Stimulated activated CD4-positive, alpha-beta T cell treated with anti-CD3 and anti-CD28 coated beads, Interleukin-12 subunit alpha, Interleukin-12 subunit beta, amount 100 ng/mL, for 48 hours (primary cell): ENCODE measurements around the gene SACS.
A peak's percentile ranks its signal among the peaks of the same experiment; 100 is the strongest.
"Not testable (repeated sequence)": the region's sequence is repeated elsewhere in the genome, so short reads cannot be mapped to it uniquely, and the experiment has no call there.

ENCODE experiments used
- DNase-seq, 3 donors: peaks; one replicate each; pipeline ENCODE4 v3.0.0-alpha.2; 2020; ENCODE audit warnings: low read depth in 2 of 3, low spot score in 1 of 3

The SACS gene

GRCh38 chr13:23418776-23419683 is 14.5 kb downstream of the SACS start:
- DNase-seq = no peak

GRCh38 chr13:23414682-23415081 is 18.8 kb downstream of the SACS start:
- no peak for DNase-seq

- no peak for DNase-seq
Measured at GRCh38 chr13:23411706-23412105, 21.8 kb downstream of the SACS start.

- DNase-seq = no peak
Measured at GRCh38 chr13:23411220-23411619, 22.3 kb downstream of the SACS start.

- DNase-seq = no peak
Measured at GRCh38 chr13:23408026-23408425, 25.5 kb downstream of the SACS start.

GRCh38 chr13:23401156-23401555 is 32.3 kb downstream of the SACS start:
- not testable (repeated sequence) for DNase-seq

- no peak for DNase-seq
Measured at GRCh38 chr13:23399347-23399746, 34.2 kb downstream of the SACS start.

- DNase-seq = no peak
Measured at GRCh38 chr13:23394821-23395220, 38.7 kb downstream of the SACS start.

- no peak for DNase-seq
Measured at GRCh38 chr13:23392925-23393645, 40.4 kb downstream of the SACS start.

GRCh38 chr13:23392313-23392712 is 41.2 kb downstream of the SACS start:
- DNase-seq = no peak

- DNase-seq = no peak
Measured at GRCh38 chr13:23391752-23392151, 41.8 kb downstream of the SACS start.

- no peak for DNase-seq
Measured at GRCh38 chr13:23386533-23386932, 47.0 kb downstream of the SACS start.

- DNase-seq = no peak
Measured at GRCh38 chr13:23385931-23386330, 47.6 kb downstream of the SACS start.

- DNase-seq = no peak
Measured at GRCh38 chr13:23384111-23384510, 49.4 kb downstream of the SACS start.

- DNase-seq = no peak
Measured at GRCh38 chr13:23383151-23383550, 50.4 kb downstream of the SACS start.

- DNase-seq = no peak
Measured at GRCh38 chr13:23381866-23382265, 51.6 kb downstream of the SACS start.

- DNase-seq = no peak
Measured at GRCh38 chr13:23380534-23380933, 53.0 kb downstream of the SACS start.

GRCh38 chr13:23377983-23378632 is 55.4 kb downstream of the SACS start:
- DNase-seq = peak; percentile 55 to 58 (median 58)

GRCh38 chr13:23377579-23377978 is 55.9 kb downstream of the SACS start:
- no peak for DNase-seq

GRCh38 chr13:23375001-23375971 is 58.2 kb downstream of the SACS start:
- DNase-seq = peak; percentile 94 to 96 (median 96)
